B cell (primary cell): ENCODE data around the gene CFB. TPM values are rescaled to one million over a fixed set of nuclear protein-coding genes. Genes with fewer than 3 reads are reported as not detected.

Experiments used
- ATAC-seq: fragments of 200-7000 bp; cut with Tn5 transposase; one replicate; pipeline ENCODE4 v1.10.0; 2021; ENCODE audit warnings: low read depth, mild to moderate bottlenecking, moderate number of reproducible peaks, moderate library complexity
- CTCF ChIA-PET: fragments of 350-600 bp; sonication (Branson Sonifier 250); formaldehyde crosslinking; loops from one replicate; lab custom pipeline; 2021; ENCODE audit warnings: antibody characterized with exemption, inconsistent platforms; lab: Charles Lee
- POLR2A ChIA-PET: fragments of 350-600 bp; sonication (Branson Sonifier 250); formaldehyde crosslinking; loops from one replicate; lab custom pipeline; 2021; ENCODE audit warnings: antibody characterized with exemption; lab: Charles Lee
- DNase-seq: peaks from one replicate; pipeline ENCODE4 v3.0.0; 2013
- H2AFZ ChIP-seq: 2 replicates; pipeline ENCODE4 v1.6.1; 2012; ENCODE audit warnings: mild to moderate bottlenecking, low read depth, low read length; ENCODE audit not compliant: insufficient read depth, poor library complexity, severe bottlenecking
- H3K27ac ChIP-seq, 2 donors: 1 replicate in 1 of 2; 2 replicates in 1 of 2; pipeline ENCODE4 v1.5.1; 2012 to 2013; ENCODE audit warnings: low read length in 2 of 2, mild to moderate bottlenecking in 2 of 2, moderate library complexity in 1 of 2
- H3K27me3 ChIP-seq, 4 experiments: fragments of 200-600 bp in 1 of 4; sonication (generic) in 1 of 4; replicated peaks in 1 of 4; 1 replicate in 2 of 4; 2 replicates in 2 of 4; pipeline versions ENCODE4 v1.6.1 to v1.7.0; 2013 to 2016; ENCODE audit warnings: low read length in 3 of 4, mild to moderate bottlenecking in 2 of 4, mixed read lengths in 1 of 4, moderate library complexity in 1 of 4; ENCODE audit not compliant: insufficient read depth in 4 of 4, control insufficient read depth in 3 of 4; ENCODE audit errors: control extremely low read depth in 1 of 4
- H3K36me3 ChIP-seq, 2 experiments: replicated peaks in 1 of 2; 1 replicate in 1 of 2; 2 replicates in 1 of 2; pipeline versions ENCODE4 v1.6.1 to v1.7.1; 2013; ENCODE audit warnings: low read length in 1 of 2; ENCODE audit not compliant: insufficient read depth in 2 of 2, control insufficient read depth in 1 of 2; ENCODE audit errors: control extremely low read depth in 1 of 2, extremely low read depth in 1 of 2
- H3K4me1 ChIP-seq, 2 donors: fragments of 200-600 bp in 1 of 2; sonication (generic) in 1 of 2; 1 replicate in 1 of 2; 2 replicates in 1 of 2; pipeline versions ENCODE4 v1.5.1 to v1.6.1; 2013 to 2017; ENCODE audit warnings: low read length in 2 of 2; ENCODE audit not compliant: control insufficient read depth in 2 of 2, insufficient read depth in 2 of 2
- H3K4me2 ChIP-seq: replicated peaks from 2 replicates; pipeline ENCODE3; 2012; ENCODE audit warnings: mild to moderate bottlenecking, low read depth, low read length; ENCODE audit not compliant: poor library complexity, severe bottlenecking
- H3K4me3 ChIP-seq, 5 experiments: fragments of 200-600 bp in 1 of 5; sonication (generic) in 1 of 5; 1 replicate in 3 of 5; 2 replicates in 2 of 5; pipeline versions ENCODE4 v1.5.1 to v1.7.0; 2011 to 2016; ENCODE audit warnings: low read length in 4 of 5, mild to moderate bottlenecking in 4 of 5, low read depth in 2 of 5, control low read depth in 1 of 5, moderate library complexity in 1 of 5; ENCODE audit not compliant: insufficient read depth in 1 of 5; ENCODE audit errors: control extremely low read depth in 1 of 5, extremely low read depth in 1 of 5
- H3K79me2 ChIP-seq: fragments of 200-600 bp; sonication (generic); one replicate; pipeline ENCODE4 v1.6.0; 2016; ENCODE audit warnings: low read length; ENCODE audit not compliant: control insufficient read depth, insufficient read depth
- H3K9ac ChIP-seq: fragments of 200-600 bp; sonication (generic); 2 replicates; pipeline ENCODE4 v1.6.1; 2017; ENCODE audit warnings: mild to moderate bottlenecking, low read length, moderate library complexity
- H3K9me3 ChIP-seq, 3 donors: one replicate each; pipeline versions ENCODE4 v1.6.1 to v1.7.1; 2013; ENCODE audit warnings: low read length in 2 of 3; ENCODE audit not compliant: control insufficient read depth in 2 of 3, insufficient read depth in 1 of 3; ENCODE audit errors: control extremely low read depth in 1 of 3
- H4K20me1 ChIP-seq: 2 replicates; pipeline ENCODE4 v1.6.0; 2012; ENCODE audit warnings: mild to moderate bottlenecking, low read length; ENCODE audit not compliant: insufficient read depth, control insufficient read depth, poor library complexity, severe bottlenecking
- H3K27ac Mint-ChIP-seq: one replicate; pipeline ENCODE4 v1.8.0; 2021; ENCODE audit warnings: mixed read lengths
- H3K27me3 Mint-ChIP-seq: one replicate; pipeline ENCODE4 v1.8.0; 2021; ENCODE audit warnings: mixed read lengths
- H3K4me1 Mint-ChIP-seq: one replicate; pipeline ENCODE4 v1.8.0; 2021; ENCODE audit warnings: mixed read lengths
- H3K4me3 Mint-ChIP-seq: one replicate; pipeline ENCODE4 v1.8.0; 2021; ENCODE audit warnings: mixed read lengths
- H3K9me3 Mint-ChIP-seq: one replicate; pipeline ENCODE4 v1.8.0; 2022; ENCODE audit warnings: mixed read lengths; ENCODE audit not compliant: insufficient read depth
- EZH2 ChIP-seq: IDR thresholded peaks from 2 replicates; pipeline ENCODE4 v1.6.1; 2012; ENCODE audit warnings: borderline replicate concordance, low read depth, mild to moderate bottlenecking, moderate library complexity, low read length; ENCODE audit not compliant: insufficient read depth, poor library complexity, severe bottlenecking
- WGBS: methylation state at CpG from one replicate; pipeline ENCODE4 v1.1.5; 2013; ENCODE audit warnings: missing lambda C conversion rate; ENCODE audit not compliant: insufficient coverage; 5-methylcytosine and 5-hydroxymethylcytosine counted together
- intact Hi-C: fragments of 100-400 bp; cut with micrococcal nuclease; formaldehyde crosslinking; loops from one replicate; pipeline ENCODE4 v1.10.0; 2022
- polyA plus RNA-seq: library from polyadenylated mRNA; depleted of rRNA; stranded (reverse); fragments of >200 nt; gene quantifications from 2 replicates; pipeline ENCODE4 v1.2.3, GENCODE V29; 2012
- total RNA-seq, 2 donors: library from RNA; stranded (reverse); fragments of 120-200 nt in 1 of 2; gene quantifications; 1 replicate in 1 of 2; 2 replicates in 1 of 2; pipeline versions ENCODE4 v1.2.3 to v1.2.4, GENCODE V29; 2013 to 2022
- TF ChIP-seq, protein P1 (sequence below): fragments of 200-600 bp; IDR thresholded peaks from one replicate; pipeline ENCODE4 v1.8.0; 2022; ENCODE audit warnings: antibody characterized with exemption, mild to moderate bottlenecking

CFB gene
- total and polyA plus RNA-seq, 2 donors (not counting 1 experiment from before 2014, with no cell fraction given), result not detected

DNA sequence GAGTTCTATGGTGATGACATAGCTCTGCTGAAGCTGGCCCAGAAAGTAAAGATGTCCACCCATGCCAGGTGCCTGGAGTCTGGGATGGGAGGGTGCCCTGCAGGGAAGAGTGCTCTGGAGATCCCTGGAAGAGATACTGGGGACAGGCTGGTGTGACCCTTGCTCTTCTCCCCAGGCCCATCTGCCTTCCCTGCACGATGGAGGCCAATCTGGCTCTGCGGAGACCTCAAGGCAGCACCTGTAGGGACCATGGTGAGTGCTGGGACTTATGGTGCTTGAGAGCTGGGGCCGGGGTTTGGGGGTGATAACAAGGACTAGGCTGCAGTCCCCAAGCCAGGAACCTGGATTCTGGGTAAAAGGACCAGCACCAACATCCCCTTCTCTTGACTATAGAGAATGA lies 2.2 kb upstream of the CFB start:
- H3K9ac ChIP-seq, result no peak overlapping the region
- H3K4me1 ChIP-seq, result no peaks in the 10 kb centered on the region
- H3K9me3 Mint-ChIP-seq, result no peaks in the 10 kb centered on the region
- 89% methylated on average over 3 of the region's 3 CpGs for WGBS
- no peaks in the 10 kb centered on the region for H3K4me1 Mint-ChIP-seq
- H3K27ac Mint-ChIP-seq, result no peak overlapping the region
- no peak overlapping the region for H2AFZ ChIP-seq
- no peak overlapping the region for H3K4me3 Mint-ChIP-seq
- H3K27ac ChIP-seq, result no peak overlapping the region
- ATAC-seq, result no peak
- no peaks in the 10 kb centered on the region for H4K20me1 ChIP-seq
- H3K79me2 ChIP-seq, result no peaks in the 10 kb centered on the region
- ChIA-PET POLR2A (no interaction called here), CTCF (interaction anchor here (3.2 kb wide), 1 partner anchor 9 kb away, joined by 11 read pairs; no protein-coding TSS in a partner anchor)
- no peak overlapping the region for H3K4me2 ChIP-seq
- H3K27me3 Mint-ChIP-seq, result peaks cover 18% of the 10 kb centered on the region
- peaks cover 0 to 26% (median 5%) of the 10 kb centered on the region in 4 experiments for H3K27me3 ChIP-seq
- no peaks in the 10 kb centered on the region for H3K36me3 ChIP-seq
- no peak overlapping the region for H3K4me3 ChIP-seq
- intact Hi-C loops, result no loop called here
- H3K9me3 ChIP-seq, result no peaks in the 10 kb centered on the region
- no peak for TF ChIP-seq EZH2
- TF ChIP-seq, protein P1, sequence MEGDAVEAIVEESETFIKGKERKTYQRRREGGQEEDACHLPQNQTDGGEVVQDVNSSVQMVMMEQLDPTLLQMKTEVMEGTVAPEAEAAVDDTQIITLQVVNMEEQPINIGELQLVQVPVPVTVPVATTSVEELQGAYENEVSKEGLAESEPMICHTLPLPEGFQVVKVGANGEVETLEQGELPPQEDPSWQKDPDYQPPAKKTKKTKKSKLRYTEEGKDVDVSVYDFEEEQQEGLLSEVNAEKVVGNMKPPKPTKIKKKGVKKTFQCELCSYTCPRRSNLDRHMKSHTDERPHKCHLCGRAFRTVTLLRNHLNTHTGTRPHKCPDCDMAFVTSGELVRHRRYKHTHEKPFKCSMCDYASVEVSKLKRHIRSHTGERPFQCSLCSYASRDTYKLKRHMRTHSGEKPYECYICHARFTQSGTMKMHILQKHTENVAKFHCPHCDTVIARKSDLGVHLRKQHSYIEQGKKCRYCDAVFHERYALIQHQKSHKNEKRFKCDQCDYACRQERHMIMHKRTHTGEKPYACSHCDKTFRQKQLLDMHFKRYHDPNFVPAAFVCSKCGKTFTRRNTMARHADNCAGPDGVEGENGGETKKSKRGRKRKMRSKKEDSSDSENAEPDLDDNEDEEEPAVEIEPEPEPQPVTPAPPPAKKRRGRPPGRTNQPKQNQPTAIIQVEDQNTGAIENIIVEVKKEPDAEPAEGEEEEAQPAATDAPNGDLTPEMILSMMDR, result no peak
- no peak for DNase-seq

DNA sequence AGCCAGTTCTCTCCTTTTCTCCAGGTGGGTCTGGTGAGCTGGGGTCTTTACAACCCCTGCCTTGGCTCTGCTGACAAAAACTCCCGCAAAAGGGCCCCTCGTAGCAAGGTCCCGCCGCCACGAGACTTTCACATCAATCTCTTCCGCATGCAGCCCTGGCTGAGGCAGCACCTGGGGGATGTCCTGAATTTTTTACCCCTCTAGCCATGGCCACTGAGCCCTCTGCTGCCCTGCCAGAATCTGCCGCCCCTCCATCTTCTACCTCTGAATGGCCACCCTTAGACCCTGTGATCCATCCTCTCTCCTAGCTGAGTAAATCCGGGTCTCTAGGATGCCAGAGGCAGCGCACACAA lies 765 bp upstream of the CFB start:
- 91% methylated on average over 9 of the region's 9 CpGs for WGBS
- H3K4me2 ChIP-seq, result no peak overlapping the region
- no peak overlapping the region for H2AFZ ChIP-seq

More for the DNA sequence above, 765 bp upstream of the CFB start:
- no peaks in the 10 kb centered on the region for H3K9me3 Mint-ChIP-seq
- CTCF ChIA-PET, result no interaction called here
- H3K27me3 Mint-ChIP-seq, result peaks cover 18% of the 10 kb centered on the region
- no peak overlapping the region for H3K4me3 ChIP-seq
- no peaks in the 10 kb centered on the region for H3K4me1 ChIP-seq
- peaks cover 0 to 26% (median 5%) of the 10 kb centered on the region in 4 experiments for H3K27me3 ChIP-seq
- DNase-seq, result no peak
- POLR2A ChIA-PET, result no interaction called here
- no peak overlapping the region for H3K9ac ChIP-seq
- TF ChIP-seq, protein P1, result no peak
- TF ChIP-seq EZH2, result no peak
- no peak overlapping the region for H3K27ac ChIP-seq
- H3K9me3 ChIP-seq, result no peaks in the 10 kb centered on the region
- H3K27ac Mint-ChIP-seq, result no peak overlapping the region
- intact Hi-C loops, result no loop called here
- no peak for ATAC-seq
- no peak overlapping the region for H3K4me3 Mint-ChIP-seq
- no peaks in the 10 kb centered on the region for H3K4me1 Mint-ChIP-seq
- H3K79me2 ChIP-seq, result no peaks in the 10 kb centered on the region
- no peaks in the 10 kb centered on the region for H3K36me3 ChIP-seq
- H4K20me1 ChIP-seq, result no peaks in the 10 kb centered on the region
